Activated T-helper 17 cell treated with anti-CD3 and anti-CD28 coated beads, Interleukin-2, amount 50 U/mL, for 72 hours (primary cell): ENCODE data around the gene SYT9. TPM values are rescaled to one million over a fixed set of nuclear protein-coding genes. Genes with fewer than 3 reads are reported as not detected.
A peak's percentile ranks its signal among the peaks of the same experiment; 100 is the strongest.
"Not testable (repeated sequence)": the region's sequence is repeated elsewhere in the genome, so short reads cannot be mapped to it uniquely, and the experiment has no call there.

Experiments used
- ATAC-seq: fragments of 150-1000 bp; cut with Tn5 transposase; replicated peaks from 2 replicates; pipeline ENCODE4 v1.10.0; 2021; ENCODE audit warnings: mild to moderate bottlenecking, moderate library complexity
- H3K27ac Mint-ChIP-seq: one replicate; pipeline ENCODE4 v1.8.0; 2022; ENCODE audit warnings: mixed read lengths
- H3K27me3 Mint-ChIP-seq: one replicate; pipeline ENCODE4 v1.8.0; 2022; ENCODE audit warnings: mixed read lengths
- H3K36me3 Mint-ChIP-seq: one replicate; pipeline ENCODE4 v1.8.0; 2022; ENCODE audit warnings: low read depth, mild to moderate bottlenecking, mixed read lengths
- H3K4me1 Mint-ChIP-seq: one replicate; pipeline ENCODE4 v1.8.0; 2022; ENCODE audit warnings: mixed read lengths
- H3K4me3 Mint-ChIP-seq: one replicate; pipeline ENCODE4 v1.8.0; 2022; ENCODE audit warnings: mild to moderate bottlenecking, mixed read lengths
- H3K9me3 Mint-ChIP-seq: one replicate; pipeline ENCODE4 v1.8.0; 2022; ENCODE audit warnings: mixed read lengths
- total RNA-seq, 2 donors: library from RNA; stranded (reverse); gene quantifications; one replicate each; pipeline ENCODE4 v1.2.3, GENCODE V29; 2022

The SYT9 gene
- total RNA-seq, 2 donors from 2014 or later = not detected

GRCh38 chr11:7335442-7335841 is 83.7 kb downstream of the SYT9 start:
- peaks cover 22% of the 10 kb centered on the region for H3K27me3 Mint-ChIP-seq
- not testable (repeated sequence) for H3K36me3 Mint-ChIP-seq, H3K4me1 Mint-ChIP-seq, H3K4me3 Mint-ChIP-seq, ATAC-seq, H3K9me3 Mint-ChIP-seq, H3K27ac Mint-ChIP-seq

DNA sequence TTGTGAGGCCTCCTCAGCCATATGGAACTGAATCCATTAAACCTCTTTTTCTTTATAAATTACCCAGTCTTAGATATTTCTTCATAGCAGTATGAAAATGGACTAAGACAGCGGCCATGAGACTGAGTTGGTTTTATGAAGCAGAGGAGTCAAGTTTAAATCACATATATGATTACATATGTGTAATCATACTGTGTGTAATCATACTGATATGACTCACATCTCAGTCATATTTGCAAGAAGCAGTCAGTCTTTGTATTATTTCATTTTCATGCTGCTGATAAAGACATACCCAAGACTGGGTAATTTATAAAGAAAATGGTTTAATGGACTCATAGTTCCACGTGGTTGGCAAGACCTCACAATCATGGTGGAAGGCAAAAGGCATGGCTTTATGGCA is 89.8 kb downstream of the SYT9 start:
- Mint-ChIP-seq H3K9me3 (peaks cover 4% of the 10 kb centered on the region), H3K27ac (no peak overlapping the region), H3K4me3 (no peak overlapping the region), H3K4me1 (no peaks in the 10 kb centered on the region), H3K27me3 (peaks cover 29% of the 10 kb centered on the region), H3K36me3 (no peaks in the 10 kb centered on the region)
- ATAC-seq = peak; percentile 35

- Mint-ChIP-seq H3K36me3 (no peaks in the 10 kb centered on the region), H3K27ac (no peak overlapping the region), H3K9me3 (no peaks in the 10 kb centered on the region), H3K4me1 (no peaks in the 10 kb centered on the region), H3K27me3 (peaks cover 23% of the 10 kb centered on the region), H3K4me3 (no peak overlapping the region)
- no peak for ATAC-seq
These were observed 96.1 kb downstream of the SYT9 start for GRCh38 chr11:7347611-7348431.

DNA sequence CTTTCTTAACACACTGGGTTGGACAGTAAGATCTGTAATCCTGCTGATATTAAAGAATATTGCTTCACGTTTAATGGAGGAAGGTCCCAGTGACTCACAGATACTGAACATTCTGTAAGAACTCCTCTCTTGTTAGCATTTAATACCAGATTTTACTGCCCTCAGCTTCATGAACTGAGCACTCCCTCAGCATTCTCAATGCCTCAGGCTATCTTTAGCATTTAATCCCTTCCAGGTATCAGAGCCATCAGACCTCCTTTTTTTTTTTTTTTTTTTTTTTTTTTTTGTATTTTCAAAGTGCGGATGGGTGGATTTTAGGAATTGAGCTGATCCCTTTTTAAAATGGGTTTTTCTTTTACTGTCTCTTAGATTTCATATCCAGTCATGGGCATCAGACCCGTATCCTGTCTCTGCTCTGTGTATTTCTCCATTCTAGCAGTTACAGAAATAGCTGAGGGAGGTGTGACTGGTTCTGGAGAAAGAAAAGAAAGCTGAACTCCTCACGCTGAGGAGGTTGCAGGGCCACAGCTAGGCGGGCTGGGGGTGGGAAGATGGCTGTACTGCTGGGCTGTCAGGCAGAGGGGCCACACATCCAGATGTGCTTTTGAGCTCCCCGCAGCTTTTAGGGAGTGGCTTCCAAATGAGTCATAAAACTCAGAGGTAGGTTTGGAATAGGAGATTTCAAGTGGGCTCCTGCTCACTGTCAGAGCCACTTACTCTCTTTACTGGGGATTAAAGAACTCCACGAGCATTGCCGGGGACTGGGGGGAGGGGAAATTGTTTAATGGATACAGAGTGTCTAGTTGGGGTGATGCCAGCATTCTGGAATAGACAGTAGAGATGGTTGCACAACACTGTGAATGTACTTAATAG is 97.0 kb downstream of the SYT9 start:
- no peak overlapping the region for H3K4me3 Mint-ChIP-seq
- no peaks in the 10 kb centered on the region for H3K9me3 Mint-ChIP-seq
- H3K27ac Mint-ChIP-seq = no peak overlapping the region
- no peaks in the 10 kb centered on the region for H3K4me1 Mint-ChIP-seq
- H3K27me3 Mint-ChIP-seq = peaks cover 23% of the 10 kb centered on the region
- ATAC-seq = no peak
- H3K36me3 Mint-ChIP-seq = no peaks in the 10 kb centered on the region

DNA sequence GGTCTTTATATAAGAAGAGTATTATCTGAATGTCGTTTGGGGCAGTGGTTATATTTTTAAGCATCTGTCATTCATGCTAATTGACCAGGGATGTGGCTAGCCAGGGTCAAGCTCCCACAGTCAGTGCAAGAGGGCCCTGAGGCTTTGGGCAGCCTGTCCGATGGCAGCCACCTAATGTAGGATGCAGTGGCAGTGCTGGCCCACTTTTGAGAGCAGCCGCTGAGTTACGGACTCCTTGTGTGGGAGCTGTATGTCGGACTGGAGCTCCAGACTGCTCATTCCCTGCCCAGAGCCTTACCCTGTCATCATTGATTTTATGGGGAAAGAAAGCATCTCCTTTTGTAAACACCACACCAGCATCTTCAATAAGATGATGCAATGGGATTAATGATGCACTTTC is 99.5 kb downstream of the SYT9 start:
- Mint-ChIP-seq H3K27me3 (peaks cover 11% of the 10 kb centered on the region), H3K36me3 (no peaks in the 10 kb centered on the region), H3K4me3 (no peak overlapping the region), H3K9me3 (no peaks in the 10 kb centered on the region), H3K4me1 (no peaks in the 10 kb centered on the region), H3K27ac (no peak overlapping the region)
- no peak for ATAC-seq

DNA sequence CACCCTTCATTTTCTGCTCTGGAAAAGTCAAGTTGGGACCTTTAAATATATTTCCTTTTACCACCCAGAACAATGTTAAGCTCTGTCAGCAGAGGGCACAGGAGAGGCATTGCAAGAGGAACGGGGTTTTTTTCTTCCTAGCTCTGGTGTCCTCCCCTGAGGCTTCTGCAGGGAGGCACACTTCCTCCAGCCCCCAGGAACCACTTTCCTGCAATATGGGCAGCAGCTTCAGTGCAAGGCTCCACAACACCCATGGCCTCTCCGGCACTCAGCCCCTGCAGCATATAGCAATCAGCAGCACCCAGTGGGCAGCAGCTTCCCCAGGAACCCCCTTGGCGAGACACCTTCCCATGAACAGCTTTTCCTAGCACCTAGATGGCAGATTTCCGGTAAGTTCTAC is 101.4 kb downstream of the SYT9 start:
- no peak for ATAC-seq
- Mint-ChIP-seq H3K27me3 (peaks cover 8% of the 10 kb centered on the region), H3K9me3 (no peaks in the 10 kb centered on the region), H3K27ac (no peak overlapping the region), H3K4me1 (no peaks in the 10 kb centered on the region), H3K36me3 (no peaks in the 10 kb centered on the region), H3K4me3 (no peak overlapping the region)

- no peaks in the 10 kb centered on the region for H3K9me3 Mint-ChIP-seq
- no peaks in the 10 kb centered on the region for H3K4me1 Mint-ChIP-seq
- H3K4me3 Mint-ChIP-seq = no peak overlapping the region
- H3K36me3 Mint-ChIP-seq = no peaks in the 10 kb centered on the region
- peaks cover 13% of the 10 kb centered on the region for H3K27me3 Mint-ChIP-seq
- no peak overlapping the region for H3K27ac Mint-ChIP-seq
- ATAC-seq = no peak
These were observed 113.0 kb downstream of the SYT9 start for GRCh38 chr11:7364660-7365059.

GRCh38 chr11:7367803-7368202 is 116.1 kb downstream of the SYT9 start:
- Mint-ChIP-seq H3K4me1 (no peaks in the 10 kb centered on the region), H3K36me3 (no peaks in the 10 kb centered on the region), H3K4me3 (no peak overlapping the region), H3K9me3 (peaks cover 3% of the 10 kb centered on the region), H3K27me3 (peaks cover 13% of the 10 kb centered on the region), H3K27ac (no peak overlapping the region)
- no peak for ATAC-seq

DNA sequence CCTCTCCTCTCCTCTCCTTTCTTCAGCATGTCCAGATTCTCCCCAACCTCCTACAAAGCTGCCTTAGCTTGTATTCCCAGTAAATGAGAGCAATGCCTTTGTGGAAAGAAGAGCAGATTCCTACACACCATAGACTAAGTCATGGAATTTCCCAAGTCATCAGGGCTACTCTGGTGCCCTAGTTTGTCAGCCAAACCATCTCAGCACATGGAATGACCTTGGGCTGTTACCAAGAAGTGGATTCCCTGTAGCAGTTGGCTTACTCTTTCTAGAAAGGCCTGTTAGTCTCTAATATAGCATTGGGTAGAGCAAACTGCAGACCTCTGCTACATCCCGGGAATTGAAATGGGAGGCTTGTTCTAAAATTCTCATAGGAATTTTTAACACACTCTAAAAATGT is 124.7 kb downstream of the SYT9 start:
- H3K9me3 Mint-ChIP-seq = peaks cover 3% of the 10 kb centered on the region
- H3K4me1 Mint-ChIP-seq = no peaks in the 10 kb centered on the region
- peaks cover 31% of the 10 kb centered on the region for H3K27me3 Mint-ChIP-seq
- H3K27ac Mint-ChIP-seq = no peak overlapping the region
- H3K36me3 Mint-ChIP-seq = no peaks in the 10 kb centered on the region
- no peak for ATAC-seq
- H3K4me3 Mint-ChIP-seq = no peak overlapping the region

DNA sequence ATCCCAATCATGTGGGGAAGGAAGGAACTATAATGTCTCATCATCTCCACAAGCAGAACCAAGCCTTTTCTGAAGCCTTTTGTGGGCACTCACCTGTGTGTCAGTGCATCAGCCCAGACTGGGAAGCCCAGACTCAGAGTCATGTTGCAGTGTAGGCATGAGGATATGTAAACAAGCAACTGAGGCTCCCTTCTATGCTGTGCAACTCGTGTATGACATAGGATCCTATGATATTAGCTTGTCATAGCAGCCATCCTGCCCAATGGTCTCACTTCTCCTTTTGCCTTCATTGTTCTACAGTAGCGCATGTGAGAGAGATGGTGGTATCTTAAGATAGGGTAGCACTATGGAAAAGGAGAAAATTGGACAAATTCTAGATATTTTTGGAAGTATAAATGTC is 130.2 kb downstream of the SYT9 start:
- H3K27me3 Mint-ChIP-seq = peaks cover 23% of the 10 kb centered on the region
- H3K4me3 Mint-ChIP-seq = no peak overlapping the region
- H3K27ac Mint-ChIP-seq = no peak overlapping the region
- ATAC-seq = no peak
- no peaks in the 10 kb centered on the region for H3K9me3 Mint-ChIP-seq
- H3K4me1 Mint-ChIP-seq = no peaks in the 10 kb centered on the region
- no peaks in the 10 kb centered on the region for H3K36me3 Mint-ChIP-seq

- H3K36me3 Mint-ChIP-seq = no peaks in the 10 kb centered on the region
These were observed 131.7 kb downstream of the SYT9 start for GRCh38 chr11:7383406-7383805.

GRCh38 chr11:7384691-7385090 is 133.0 kb downstream of the SYT9 start:
- no peak for ATAC-seq
- H3K36me3 Mint-ChIP-seq = no peaks in the 10 kb centered on the region
- H3K4me3 Mint-ChIP-seq = no peak overlapping the region
- H3K27me3 Mint-ChIP-seq = peaks cover 14% of the 10 kb centered on the region
- no peaks in the 10 kb centered on the region for H3K4me1 Mint-ChIP-seq
- no peak overlapping the region for H3K27ac Mint-ChIP-seq
- no peaks in the 10 kb centered on the region for H3K9me3 Mint-ChIP-seq

More at GRCh38 chr11:7383406-7383805, 131.7 kb downstream of the SYT9 start:
- no peak overlapping the region for H3K4me3 Mint-ChIP-seq
- no peak for ATAC-seq
- H3K27ac Mint-ChIP-seq = no peak overlapping the region
- no peaks in the 10 kb centered on the region for H3K4me1 Mint-ChIP-seq
- H3K9me3 Mint-ChIP-seq = no peaks in the 10 kb centered on the region
- peaks cover 14% of the 10 kb centered on the region for H3K27me3 Mint-ChIP-seq

GRCh38 chr11:7385532-7385931 is 133.8 kb downstream of the SYT9 start:
- no peak overlapping the region for H3K27ac Mint-ChIP-seq
- no peaks in the 10 kb centered on the region for H3K36me3 Mint-ChIP-seq
- ATAC-seq = no peak
- H3K4me3 Mint-ChIP-seq = no peak overlapping the region
- H3K27me3 Mint-ChIP-seq = peaks cover 10% of the 10 kb centered on the region
- no peaks in the 10 kb centered on the region for H3K4me1 Mint-ChIP-seq
- H3K9me3 Mint-ChIP-seq = no peaks in the 10 kb centered on the region

GRCh38 chr11:7413961-7414915 is 162.5 kb downstream of the SYT9 start:
- Mint-ChIP-seq H3K27ac (no peak overlapping the region), H3K4me1 (no peaks in the 10 kb centered on the region), H3K9me3 (no peaks in the 10 kb centered on the region), H3K27me3 (peaks cover 21% of the 10 kb centered on the region), H3K4me3 (no peak overlapping the region), H3K36me3 (no peaks in the 10 kb centered on the region)
- ATAC-seq = no peak
